NOMO-1 treated with dmso at 0.1 percent for 144 hours (cell line): ENCODE data around the gene WDR27.
"Not testable (repeated sequence)": the region's sequence is repeated elsewhere in the genome, so short reads cannot be mapped to it uniquely, and the experiment has no call there.

Experiments used
- DNase-seq: peaks from one replicate; lab custom pipeline; 2025; ENCODE audit not compliant: unreplicated experiment; lab: John Stamatoyannopoulos, UW

WDR27 gene

GRCh38 chr6:169664227-169664626 lies 37.6 kb downstream of the WDR27 start:
- no peak for DNase-seq

GRCh38 chr6:169663468-169663867 lies 38.4 kb downstream of the WDR27 start:
- no peak for DNase-seq

- DNase-seq, result no peak
Observed at GRCh38 chr6:169661391-169661756, 40.5 kb downstream of the WDR27 start.

GRCh38 chr6:169660751-169661390 lies 41.0 kb downstream of the WDR27 start:
- DNase-seq, result no peak

- DNase-seq, result no peak
Observed at GRCh38 chr6:169659820-169660610, 41.8 kb downstream of the WDR27 start.

GRCh38 chr6:169657284-169657610 lies 44.6 kb downstream of the WDR27 start:
- DNase-seq, result no peak

- no peak for DNase-seq
Observed at GRCh38 chr6:169656546-169657283, 45.1 kb downstream of the WDR27 start.

GRCh38 chr6:169654598-169655391 lies 47.0 kb downstream of the WDR27 start:
- no peak for DNase-seq

GRCh38 chr6:169653691-169654090 lies 48.1 kb downstream of the WDR27 start:
- no peak for DNase-seq

GRCh38 chr6:169652896-169653295 lies 48.9 kb downstream of the WDR27 start:
- DNase-seq, result no peak

- no peak for DNase-seq
Observed at GRCh38 chr6:169651498-169651897, 50.3 kb downstream of the WDR27 start.

- DNase-seq, result no peak
Observed at GRCh38 chr6:169650959-169651292, 50.9 kb downstream of the WDR27 start.

- DNase-seq, result no peak
Observed at GRCh38 chr6:169650241-169650958, 51.4 kb downstream of the WDR27 start.

- no peak for DNase-seq
Observed at GRCh38 chr6:169648617-169649016, 53.2 kb downstream of the WDR27 start.

- no peak for DNase-seq
Observed at GRCh38 chr6:169648092-169648491, 53.7 kb downstream of the WDR27 start.

GRCh38 chr6:169647637-169648036 lies 54.2 kb downstream of the WDR27 start:
- DNase-seq, result no peak

GRCh38 chr6:169646906-169647567 lies 54.8 kb downstream of the WDR27 start:
- DNase-seq, result no peak

- DNase-seq, result not testable (repeated sequence)
Observed at GRCh38 chr6:169645459-169645858, 56.4 kb downstream of the WDR27 start.

- no peak for DNase-seq
Observed at GRCh38 chr6:169643521-169643920, 58.3 kb downstream of the WDR27 start.

- DNase-seq, result no peak
Observed at GRCh38 chr6:169642455-169642854, 59.4 kb downstream of the WDR27 start.
